GM10266 (cell line): ENCODE data around the gene TNFRSF4.

ENCODE experiments used
- DNase-seq: peaks from one replicate; pipeline ENCODE4 v3.0.0; 2012; ENCODE audit errors: extremely low spot score
- CTCF ChIP-seq: IDR thresholded peaks from 2 replicates; pipeline ENCODE4 v1.5.1; 2012; ENCODE audit warnings: mild to moderate bottlenecking, low read depth; ENCODE audit not compliant: control insufficient read depth, insufficient read depth; ENCODE audit errors: missing control alignments

TNFRSF4 gene

GRCh38 chr1:1168451-1169411, 45.2 kb downstream of the TNFRSF4 start:
- no peak for DNase-seq
- no peak for TF ChIP-seq CTCF

- no peak for DNase-seq
- TF ChIP-seq CTCF, result no peak
Observed at GRCh38 chr1:1167841-1168450, 46.0 kb downstream of the TNFRSF4 start.

GRCh38 chr1:1167398-1167821, 46.5 kb downstream of the TNFRSF4 start:
- no peak for TF ChIP-seq CTCF

GRCh38 chr1:1166642-1167397, 47.1 kb downstream of the TNFRSF4 start:
- DNase-seq, result no peak
- TF ChIP-seq CTCF, result no peak

More at GRCh38 chr1:1167398-1167821, 46.5 kb downstream of the TNFRSF4 start:
- no peak for DNase-seq

GRCh38 chr1:1165900-1166421, 48.0 kb downstream of the TNFRSF4 start:
- DNase-seq, result no peak
- no peak for TF ChIP-seq CTCF

GRCh38 chr1:1165485-1165884, 48.5 kb downstream of the TNFRSF4 start:
- TF ChIP-seq CTCF, result no peak
- no peak for DNase-seq
